Measurements from ENCODE around the gene LIN7C.

- no peak for TF ChIP-seq CTCF (IDR thresholded peaks at IDR 0.05)
- TF ChIP-seq POLR2A (IDR thresholded peaks at IDR 0.05) = no peak
- TF ChIP-seq EP300 (IDR thresholded peaks at IDR 0.05) = no peak
- TF ChIP-seq POLR2AphosphoS5 (IDR thresholded peaks at IDR 0.05) = no peak
Measured at GRCh38 chr11:27447288-27448183, 59.0 kb downstream of the LIN7C start.
